ENCODE data around the gene RAD51B.

DNA sequence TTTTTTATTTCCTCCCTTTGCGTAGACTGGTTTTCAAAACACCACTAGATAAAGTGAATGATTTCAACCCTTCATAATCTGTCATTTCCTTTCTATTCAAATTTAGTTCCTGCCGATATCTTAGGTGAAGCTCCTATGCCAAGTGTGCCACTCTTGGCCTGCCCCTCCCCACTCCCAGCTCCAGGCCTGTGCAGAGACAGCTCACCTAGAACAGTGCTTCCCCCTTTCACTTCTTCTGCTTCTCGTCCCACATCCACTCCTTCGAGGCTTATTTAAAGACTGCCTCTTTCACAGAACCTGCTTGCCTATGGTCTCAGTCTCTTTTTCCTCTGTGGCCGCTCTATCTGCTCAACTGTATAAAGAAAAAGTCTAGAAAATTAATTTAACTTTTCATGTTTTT is 473.8 kb downstream of the RAD51B start:
- TF ChIP-seq, protein P1, sequence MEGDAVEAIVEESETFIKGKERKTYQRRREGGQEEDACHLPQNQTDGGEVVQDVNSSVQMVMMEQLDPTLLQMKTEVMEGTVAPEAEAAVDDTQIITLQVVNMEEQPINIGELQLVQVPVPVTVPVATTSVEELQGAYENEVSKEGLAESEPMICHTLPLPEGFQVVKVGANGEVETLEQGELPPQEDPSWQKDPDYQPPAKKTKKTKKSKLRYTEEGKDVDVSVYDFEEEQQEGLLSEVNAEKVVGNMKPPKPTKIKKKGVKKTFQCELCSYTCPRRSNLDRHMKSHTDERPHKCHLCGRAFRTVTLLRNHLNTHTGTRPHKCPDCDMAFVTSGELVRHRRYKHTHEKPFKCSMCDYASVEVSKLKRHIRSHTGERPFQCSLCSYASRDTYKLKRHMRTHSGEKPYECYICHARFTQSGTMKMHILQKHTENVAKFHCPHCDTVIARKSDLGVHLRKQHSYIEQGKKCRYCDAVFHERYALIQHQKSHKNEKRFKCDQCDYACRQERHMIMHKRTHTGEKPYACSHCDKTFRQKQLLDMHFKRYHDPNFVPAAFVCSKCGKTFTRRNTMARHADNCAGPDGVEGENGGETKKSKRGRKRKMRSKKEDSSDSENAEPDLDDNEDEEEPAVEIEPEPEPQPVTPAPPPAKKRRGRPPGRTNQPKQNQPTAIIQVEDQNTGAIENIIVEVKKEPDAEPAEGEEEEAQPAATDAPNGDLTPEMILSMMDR (IDR thresholded peaks at IDR 0.05), result no peak
- no peak for TF ChIP-seq POLR2A (IDR thresholded peaks at IDR 0.05)
- no peak for TF ChIP-seq EP300 (IDR thresholded peaks at IDR 0.05)

Data from ovary (tissue), 3 donors.